ENCODE measurements around the gene DHRS2.
"Not testable (repeated sequence)": the region's sequence is repeated elsewhere in the genome, so short reads cannot be mapped to it uniquely, and the experiment has no call there.

DHRS2 gene

GRCh38 chr14:23636317-23637211 lies at the start of gene DHRS2:
Gene DHRS2, plus strand, starts transcription at chr14:23636364. Its CDS starts 2,501 bp downstream, at chr14:23638865.
- DNase-seq: no peak

GRCh38 chr14:23588884-23589598 lies 47.1 kb upstream of the DHRS2 start:
- DNase-seq: peak; percentile 79 to 83

GRCh38 chr14:23589606-23590005 lies 46.6 kb upstream of the DHRS2 start:
- no peak for DNase-seq

GRCh38 chr14:23590198-23590597 lies 46.0 kb upstream of the DHRS2 start:
- no peak for DNase-seq

- not testable (repeated sequence) for DNase-seq
These were observed 42.0 kb upstream of the DHRS2 start for GRCh38 chr14:23594191-23594590.

GRCh38 chr14:23600322-23600707 lies 35.8 kb upstream of the DHRS2 start:
- no peak for DNase-seq

- no peak for DNase-seq
These were observed 35.4 kb upstream of the DHRS2 start for GRCh38 chr14:23600806-23601205.

- DNase-seq: no peak
These were observed 34.7 kb upstream of the DHRS2 start for GRCh38 chr14:23601424-23601823.

GRCh38 chr14:23601845-23602180 lies 34.4 kb upstream of the DHRS2 start:
- DNase-seq: no peak

- DNase-seq: no peak
These were observed 33.7 kb upstream of the DHRS2 start for GRCh38 chr14:23602181-23603095.

- DNase-seq: no peak
These were observed 33.1 kb upstream of the DHRS2 start for GRCh38 chr14:23603103-23603502.

- DNase-seq: no peak
These were observed 32.0 kb upstream of the DHRS2 start for GRCh38 chr14:23604148-23604547.

GRCh38 chr14:23604675-23605170 lies 31.4 kb upstream of the DHRS2 start:
- no peak for DNase-seq

- DNase-seq: peak in 1 of 2 donors; percentile 29
These were observed 30.1 kb upstream of the DHRS2 start for GRCh38 chr14:23605931-23606585.

GRCh38 chr14:23608454-23608853 lies 27.7 kb upstream of the DHRS2 start:
- no peak for DNase-seq

- DNase-seq: no peak
These were observed 27.2 kb upstream of the DHRS2 start for GRCh38 chr14:23609001-23609400.

GRCh38 chr14:23609411-23610089 lies 26.6 kb upstream of the DHRS2 start:
- not testable (repeated sequence) for DNase-seq

- DNase-seq: no peak
These were observed 25.9 kb upstream of the DHRS2 start for GRCh38 chr14:23610090-23610814.

GRCh38 chr14:23610815-23611289 lies 25.3 kb upstream of the DHRS2 start:
- DNase-seq: no peak

- DNase-seq: no peak
These were observed 23.8 kb upstream of the DHRS2 start for GRCh38 chr14:23612354-23612732.

- no peak for DNase-seq
These were observed 23.4 kb upstream of the DHRS2 start for GRCh38 chr14:23612802-23613201.
